CD4-positive, alpha-beta T cell treated with Interleukin-10 for 1 hour (primary cell): ENCODE results near the gene SIVA1.
A peak's percentile ranks its signal among the peaks of the same experiment; 100 is the strongest.

ENCODE experiments used
- DNase-seq: peaks from one replicate; pipeline ENCODE4 v3.0.0-alpha.2; 2020

SIVA1 gene

DNA sequence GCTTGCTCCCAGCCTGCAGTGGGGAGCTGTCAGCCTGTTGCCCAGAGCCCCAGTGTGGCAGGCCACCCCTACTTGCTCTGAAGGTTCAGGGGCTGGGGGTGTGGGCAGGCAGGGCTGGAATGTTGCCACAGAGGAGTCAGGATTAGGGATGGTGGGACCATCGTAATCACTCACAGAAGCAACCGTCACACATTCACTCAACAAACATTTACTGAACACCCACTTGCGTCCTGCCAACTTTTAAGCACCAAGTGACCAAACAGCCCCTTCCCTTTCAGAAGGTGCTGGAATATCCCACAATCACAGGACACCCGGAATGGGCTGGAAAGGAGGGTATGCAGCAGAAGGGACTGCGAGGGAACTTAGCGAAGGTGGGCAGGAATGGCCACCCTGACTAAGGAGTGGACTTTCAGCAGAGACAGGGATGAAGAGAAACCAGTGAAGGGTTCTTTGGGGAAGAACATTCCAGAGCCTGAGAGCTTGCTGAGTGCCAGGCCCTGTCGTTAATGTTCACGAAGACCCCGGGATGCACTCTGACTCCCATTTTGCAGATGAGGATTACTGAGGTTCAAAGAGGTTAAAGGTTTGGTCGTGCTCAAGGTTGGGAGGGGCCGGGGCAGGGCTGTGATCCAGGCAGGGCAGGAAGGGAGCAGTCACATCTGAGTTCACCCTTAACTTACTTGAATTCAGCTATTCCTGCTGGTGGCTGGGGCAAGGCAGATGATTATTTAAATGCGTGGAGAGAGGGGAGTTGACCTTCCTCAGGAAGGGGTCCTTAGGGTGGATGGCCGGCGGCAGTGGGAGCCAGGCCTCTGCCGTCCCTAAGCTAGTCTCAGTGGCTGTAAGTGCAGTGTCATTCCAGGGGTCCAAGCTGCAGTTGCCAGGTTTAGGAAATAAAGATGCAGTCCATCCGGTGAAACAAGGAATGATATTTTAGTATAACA is 45.6 kb downstream of the SIVA1 start:
- DNase-seq = no peak

- DNase-seq = peak; percentile 23
Measured at GRCh38 chr14:104799244-104800014, 46.5 kb downstream of the SIVA1 start.

GRCh38 chr14:104800015-104800770 is 47.2 kb downstream of the SIVA1 start:
- DNase-seq = peak; percentile 90

- DNase-seq = peak; percentile 77
Measured at GRCh38 chr14:104800771-104801519, 48.0 kb downstream of the SIVA1 start, which contains the start of gene ZBTB42. Gene ZBTB42 (plus strand): TSS chr14:104801101. CDS start chr14:104801198, 97 bp downstream.

DNA sequence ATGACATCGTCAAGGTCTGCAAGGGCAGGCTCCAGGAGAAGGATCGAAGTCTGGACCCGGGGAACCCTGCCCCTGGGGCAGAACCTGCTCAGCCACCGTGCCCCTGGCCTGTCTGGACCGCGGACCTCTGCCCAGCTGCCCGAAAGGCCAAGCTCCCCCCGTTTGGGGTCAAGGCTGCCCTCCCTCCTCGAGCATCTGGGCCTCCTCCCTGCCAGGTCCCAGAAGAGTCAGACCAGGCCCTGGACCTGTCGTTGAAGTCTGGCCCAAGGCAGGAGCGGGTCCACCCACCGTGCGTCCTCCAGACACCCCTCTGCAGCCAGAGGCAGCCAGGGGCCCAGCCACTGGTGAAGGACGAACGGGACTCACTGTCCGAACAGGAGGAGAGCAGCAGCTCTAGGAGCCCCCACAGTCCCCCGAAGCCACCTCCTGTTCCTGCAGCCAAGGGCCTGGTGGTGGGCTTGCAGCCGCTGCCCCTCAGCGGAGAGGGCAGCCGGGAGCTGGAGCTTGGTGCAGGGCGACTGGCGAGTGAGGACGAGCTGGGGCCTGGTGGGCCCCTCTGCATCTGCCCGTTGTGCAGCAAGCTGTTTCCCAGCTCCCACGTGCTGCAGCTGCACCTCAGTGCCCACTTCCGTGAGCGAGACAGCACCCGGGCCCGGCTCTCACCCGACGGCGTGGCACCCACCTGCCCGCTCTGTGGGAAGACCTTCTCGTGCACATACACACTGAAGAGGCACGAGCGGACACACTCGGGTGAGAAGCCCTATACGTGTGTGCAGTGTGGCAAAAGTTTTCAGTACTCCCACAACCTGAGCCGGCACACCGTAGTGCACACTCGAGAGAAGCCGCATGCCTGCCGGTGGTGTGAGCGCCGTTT is 48.8 kb downstream of the SIVA1 start:
- DNase-seq = no peak

DNA sequence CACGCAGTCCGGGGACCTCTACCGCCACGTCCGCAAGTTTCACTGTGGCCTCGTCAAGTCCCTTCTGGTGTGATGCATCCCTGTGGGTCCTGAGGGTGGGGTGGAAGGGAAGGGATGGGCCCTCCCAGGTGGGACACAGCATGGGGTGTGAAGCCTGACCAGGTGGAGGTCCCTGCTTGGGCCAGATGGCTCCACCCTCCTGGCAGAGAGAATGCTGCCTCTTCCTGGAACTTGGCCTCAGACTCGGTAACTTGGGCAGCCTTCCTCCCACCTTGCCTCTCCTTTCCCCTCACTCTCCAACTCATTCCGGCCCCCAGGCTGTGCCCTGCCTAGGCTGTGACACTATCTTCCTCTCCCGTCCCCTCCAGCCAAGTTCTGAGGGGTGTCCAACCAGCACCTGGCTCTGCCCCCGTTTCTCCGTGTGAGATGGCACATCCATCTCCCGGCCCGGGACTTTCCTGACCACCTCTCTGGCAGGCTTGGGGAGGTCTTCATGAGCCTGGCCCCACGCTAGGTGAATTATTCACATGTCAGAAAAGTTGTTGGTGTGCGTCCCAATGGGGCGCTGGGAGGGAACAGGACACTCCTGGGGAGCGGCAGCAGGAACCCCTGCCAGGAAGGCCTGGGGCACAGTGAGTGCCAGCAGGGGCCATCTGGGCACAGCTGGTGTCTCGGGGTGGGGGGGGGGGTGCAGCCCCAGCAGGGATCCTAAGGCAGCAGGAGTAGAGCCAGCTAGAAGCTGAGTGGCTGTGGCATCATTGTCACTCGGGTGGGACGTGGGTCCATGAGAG is 49.6 kb downstream of the SIVA1 start:
- DNase-seq = no peak

GRCh38 chr14:104803280-104803911 is 50.4 kb downstream of the SIVA1 start:
- DNase-seq = no peak

DNA sequence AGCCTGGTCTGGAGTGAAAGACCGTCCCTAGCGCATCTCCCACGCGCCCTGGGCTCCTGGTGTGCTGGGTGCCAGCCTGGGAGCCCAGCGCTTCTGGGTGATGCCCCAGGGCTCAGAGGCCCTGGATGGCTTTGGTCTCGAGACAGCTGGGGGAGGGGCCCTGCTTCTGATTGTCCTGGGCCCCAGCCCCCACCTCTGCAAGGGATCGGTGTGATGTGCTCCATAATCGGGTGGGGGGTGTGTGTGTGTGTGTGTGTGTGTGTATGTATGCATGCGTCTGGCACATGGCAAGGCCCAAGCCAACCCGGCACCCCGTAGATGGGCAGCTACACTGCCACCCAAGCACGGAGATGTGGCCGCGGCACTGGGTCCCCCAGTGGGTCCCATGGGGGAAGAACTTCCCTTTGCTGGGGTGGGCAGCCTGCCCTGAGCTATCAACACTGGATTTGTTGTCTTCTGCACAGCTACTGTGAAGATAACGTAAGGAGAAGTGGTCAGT is 51.0 kb downstream of the SIVA1 start:
- DNase-seq = no peak

DNA sequence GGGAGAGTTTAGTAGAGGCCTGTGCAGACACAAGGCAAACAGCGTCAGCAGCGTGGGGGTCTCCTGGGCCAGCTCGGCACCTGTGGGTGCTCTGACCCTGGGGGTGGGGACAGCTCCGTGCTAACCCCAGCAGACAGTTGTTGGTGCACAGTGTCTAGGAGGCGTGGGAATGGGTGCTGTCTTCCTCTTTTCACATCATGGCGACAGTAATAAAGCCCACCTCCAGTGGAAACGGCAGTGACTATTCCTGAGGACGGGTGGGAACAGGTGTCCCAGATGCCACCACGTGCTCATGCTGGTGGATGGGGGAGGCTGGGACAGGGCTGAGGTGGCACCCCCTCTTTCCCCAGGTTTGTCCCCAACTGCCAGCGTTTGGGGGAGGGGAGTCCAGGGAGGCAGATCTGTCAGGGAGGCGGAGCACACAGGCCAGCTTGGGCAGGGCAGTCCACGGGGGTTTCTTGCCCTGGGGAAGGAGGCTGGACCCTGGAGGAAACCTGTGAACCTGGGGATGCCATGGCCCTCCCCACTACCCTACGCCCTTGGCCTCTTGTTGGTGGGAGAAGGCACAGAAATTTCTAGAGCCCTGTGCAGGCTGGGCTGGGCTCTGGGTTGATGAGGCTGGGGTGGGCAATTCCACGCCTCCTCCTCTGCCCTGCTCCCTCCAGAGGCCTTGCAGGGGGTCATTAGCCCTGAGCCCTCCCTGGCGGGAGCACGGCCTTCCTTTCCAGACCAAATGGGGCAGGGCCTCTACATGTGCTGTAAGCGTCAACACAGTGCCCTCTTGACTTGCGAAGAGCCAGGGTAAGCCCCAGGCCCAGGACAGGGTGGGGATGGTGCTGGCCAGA is 51.8 kb downstream of the SIVA1 start:
- no peak for DNase-seq

GRCh38 chr14:104805326-104805678 is 52.4 kb downstream of the SIVA1 start:
- no peak for DNase-seq

GRCh38 chr14:104805941-104806624 is 53.1 kb downstream of the SIVA1 start:
- DNase-seq = no peak

GRCh38 chr14:104806625-104807465 is 53.9 kb downstream of the SIVA1 start:
- DNase-seq = no peak

GRCh38 chr14:104808456-104808855 is 55.5 kb downstream of the SIVA1 start:
- no peak for DNase-seq
